ENCODE data around the gene NANOGP8.
"Not testable (repeated sequence)": the region's sequence is repeated elsewhere in the genome, so short reads cannot be mapped to it uniquely, and the experiment has no call there.

NANOGP8 gene

GRCh38 chr15:35095941-35096340 is 10.8 kb upstream of the NANOGP8 start:
- TF ChIP-seq CTCF (conservative IDR thresholded peaks at IDR 0.05) (no peak), ZFX (IDR thresholded peaks at IDR 0.05) (no peak)
- no peak overlapping the region for H3K27ac ChIP-seq

- no peak for TF ChIP-seq ZFX (IDR thresholded peaks at IDR 0.05)
These were observed 7.8 kb upstream of the NANOGP8 start for GRCh38 chr15:35092846-35093245.

GRCh38 chr15:35092311-35092710 is 7.2 kb upstream of the NANOGP8 start:
- TF ChIP-seq CTCF (conservative IDR thresholded peaks at IDR 0.05) (no peak), ZFX (IDR thresholded peaks at IDR 0.05) (no peak)
- H3K27ac ChIP-seq: no peak overlapping the region

More at GRCh38 chr15:35092846-35093245, 7.8 kb upstream of the NANOGP8 start:
- H3K27ac ChIP-seq: no peak overlapping the region

DNA sequence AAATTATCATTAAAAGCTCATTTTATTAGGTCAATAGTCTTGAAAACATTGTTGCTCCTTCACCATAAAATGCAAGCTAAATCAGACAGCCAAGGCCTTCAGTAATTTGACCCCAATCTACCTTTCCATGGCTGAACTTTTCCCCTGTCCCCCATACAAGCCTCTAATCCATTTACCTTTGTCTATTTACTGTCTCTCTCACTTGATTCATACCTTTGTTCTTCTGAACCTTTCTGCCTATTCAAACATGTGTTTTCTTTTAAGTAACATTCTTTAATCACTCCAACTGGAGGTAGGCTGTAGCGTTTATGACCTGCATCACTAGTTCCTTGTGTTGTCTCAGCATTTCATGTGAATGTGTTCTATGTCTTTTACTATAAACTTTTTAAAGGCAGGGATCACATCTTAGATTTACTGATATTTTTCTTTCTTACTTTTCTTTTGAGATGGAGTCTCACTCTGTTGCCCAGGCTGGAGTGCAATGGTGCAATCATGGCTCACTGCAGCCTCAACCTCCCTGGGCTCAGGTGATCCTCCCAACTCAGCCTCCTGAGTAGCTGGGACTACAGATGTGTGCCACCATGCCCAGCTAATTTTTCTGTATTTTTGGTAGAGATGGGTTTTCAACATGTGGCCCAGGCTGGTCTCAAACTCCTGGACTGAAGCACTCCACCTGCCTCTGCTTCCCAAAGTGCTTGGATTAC is 5.2 kb upstream of the NANOGP8 start:
- TF ChIP-seq CTCF (conservative IDR thresholded peaks at IDR 0.05) (no peak), ZFX (IDR thresholded peaks at IDR 0.05) (no peak)
- H3K27ac ChIP-seq: no peak overlapping the region

GRCh38 chr15:35089551-35089950 is 4.5 kb upstream of the NANOGP8 start:
- no peak overlapping the region for H3K27ac ChIP-seq
- TF ChIP-seq ZFX (IDR thresholded peaks at IDR 0.05): no peak
- no peak for TF ChIP-seq CTCF (conservative IDR thresholded peaks at IDR 0.05)

GRCh38 chr15:35088329-35088728 is 3.2 kb upstream of the NANOGP8 start:
- TF ChIP-seq ZFX (IDR thresholded peaks at IDR 0.05) (no peak), CTCF (conservative IDR thresholded peaks at IDR 0.05) (no peak)
- no peak overlapping the region for H3K27ac ChIP-seq

DNA sequence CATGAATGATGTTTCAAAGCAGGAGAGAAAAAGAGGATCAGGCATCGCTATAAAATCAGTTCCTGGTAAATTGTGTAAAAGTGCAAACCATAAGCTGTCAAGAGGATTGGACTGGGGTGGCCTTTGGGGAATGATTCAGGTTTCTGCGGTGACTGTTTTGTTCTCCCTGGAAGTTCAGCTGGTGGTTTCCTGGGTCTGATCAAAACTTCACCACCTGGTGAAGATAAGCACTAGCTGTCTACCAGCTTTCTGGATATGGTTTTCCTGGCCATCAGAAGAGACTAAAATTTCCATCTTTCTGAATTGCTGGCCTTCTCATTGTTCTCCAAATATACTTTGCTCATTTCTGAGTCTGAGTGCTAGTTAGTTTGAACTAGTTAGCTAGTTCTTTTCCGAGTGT is 2.7 kb upstream of the NANOGP8 start:
- H3K27ac ChIP-seq: no peak overlapping the region
- TF ChIP-seq CTCF (conservative IDR thresholded peaks at IDR 0.05) (no peak), ZFX (IDR thresholded peaks at IDR 0.05) (no peak)

- not testable (repeated sequence) for H3K27ac ChIP-seq
These were observed 2.4 kb downstream of the NANOGP8 start for GRCh38 chr15:35082371-35083348.

- H3K27ac ChIP-seq: not testable (repeated sequence)
These were observed 3.3 kb downstream of the NANOGP8 start for GRCh38 chr15:35081626-35082365.
